ENCODE results near the gene IL17RD. TPM values are rescaled to one million over a fixed set of nuclear protein-coding genes. Genes with fewer than 3 reads are reported as not detected.

Gene IL17RD
- total RNA-seq, 4 donors from 2014 or later = 2.9 to 5.9 (median 5.4) TPM

GRCh38 chr3:57093971-57094535 lies 71.1 kb downstream of the IL17RD start:
- no peak overlapping the region for H3K4me3 ChIP-seq (ENCODE audit: low read depth, poor library complexity, severe bottlenecking)
- TF ChIP-seq CTCF (IDR thresholded peaks at IDR 0.05) (no peak), POLR2A (IDR thresholded peaks at IDR 0.05) (no peak)
- DNase-seq (ENCODE audit: low spot score in 2 of 2) = no peak
- intact Hi-C loops (cut with DNase I; ENCODE audit: low total_unique reads) = no loop called here
- 53 to 56% methylated on average over 6 of the region's 6 CpGs for WGBS, 2 donors

- intact Hi-C loops (cut with DNase I; ENCODE audit: low total_unique reads) = no loop called here
- no peak for DNase-seq (ENCODE audit: low spot score in 2 of 2)
- TF ChIP-seq CTCF (IDR thresholded peaks at IDR 0.05) = no peak
- no peak for TF ChIP-seq POLR2A (IDR thresholded peaks at IDR 0.05)
- H3K4me3 ChIP-seq (ENCODE audit: low read depth, poor library complexity, severe bottlenecking) = no peak overlapping the region
Measured at GRCh38 chr3:57093489-57093888, 71.7 kb downstream of the IL17RD start.

GRCh38 chr3:57091521-57092273 lies 73.5 kb downstream of the IL17RD start:
- 74 to 75% methylated on average over 3 of the region's 3 CpGs for WGBS, 2 donors
- H3K4me3 ChIP-seq (ENCODE audit: low read depth, poor library complexity, severe bottlenecking) = no peak overlapping the region
- intact Hi-C loops (cut with DNase I; ENCODE audit: low total_unique reads) = no loop called here
- TF ChIP-seq POLR2A (IDR thresholded peaks at IDR 0.05) (no peak), CTCF (IDR thresholded peaks at IDR 0.05) (no peak)
- no peak for DNase-seq (ENCODE audit: low spot score in 2 of 2)

GRCh38 chr3:57089043-57089442 lies 76.1 kb downstream of the IL17RD start:
- WGBS, 2 donors = 87 to 95% methylated on average over 4 of the region's 4 CpGs
- intact Hi-C loops (cut with DNase I; ENCODE audit: low total_unique reads) = no loop called here

GRCh38 chr3:57088503-57088902 lies 76.7 kb downstream of the IL17RD start:
- H3K4me3 ChIP-seq (ENCODE audit: low read depth, poor library complexity, severe bottlenecking) = no peak overlapping the region
- 94 to 95% methylated on average over 5 of the region's 5 CpGs for WGBS, 2 donors
- no peak for TF ChIP-seq CTCF (IDR thresholded peaks at IDR 0.05)
- no peak for TF ChIP-seq POLR2A (IDR thresholded peaks at IDR 0.05)
- intact Hi-C loops (cut with DNase I; ENCODE audit: low total_unique reads) = no loop called here
- no peak for DNase-seq (ENCODE audit: low spot score in 2 of 2)

More at GRCh38 chr3:57089043-57089442, 76.1 kb downstream of the IL17RD start:
- DNase-seq (ENCODE audit: low spot score in 2 of 2) = no peak
- no peak overlapping the region for H3K4me3 ChIP-seq (ENCODE audit: low read depth, poor library complexity, severe bottlenecking)
- TF ChIP-seq POLR2A (IDR thresholded peaks at IDR 0.05) (no peak), CTCF (IDR thresholded peaks at IDR 0.05) (no peak)
